HG02763 (cell line): ENCODE measurements around the gene GNAT3.

Source experiments
- ATAC-seq: cut with Tn5 transposase; IDR thresholded peaks from one replicate; pipeline ENCODE4 v1.9.1; 2021; ENCODE audit warnings: mild to moderate bottlenecking, moderate library complexity; ENCODE audit not compliant: unreplicated experiment

GNAT3 gene

GRCh38 chr7:80467069-80467468 lies 44.8 kb downstream of the GNAT3 start:
- no peak for ATAC-seq

GRCh38 chr7:80466636-80467035 lies 45.2 kb downstream of the GNAT3 start:
- ATAC-seq, result no peak

- no peak for ATAC-seq
Measured at GRCh38 chr7:80464211-80464610, 47.7 kb downstream of the GNAT3 start.

- ATAC-seq, result no peak
Measured at GRCh38 chr7:80463272-80463920, 48.5 kb downstream of the GNAT3 start.

GRCh38 chr7:80460857-80461256 lies 51.0 kb downstream of the GNAT3 start:
- no peak for ATAC-seq

GRCh38 chr7:80459776-80460510 lies 51.9 kb downstream of the GNAT3 start:
- ATAC-seq, result no peak

GRCh38 chr7:80458822-80459725 lies 52.8 kb downstream of the GNAT3 start:
- ATAC-seq, result no peak

- ATAC-seq, result no peak
Measured at GRCh38 chr7:80453699-80454340, 58.0 kb downstream of the GNAT3 start.

- no peak for ATAC-seq
Measured at GRCh38 chr7:80450621-80451308, 61.1 kb downstream of the GNAT3 start.

GRCh38 chr7:80449836-80450235 lies 62.0 kb downstream of the GNAT3 start:
- no peak for ATAC-seq

GRCh38 chr7:80445351-80445750 lies 66.5 kb downstream of the GNAT3 start:
- ATAC-seq, result no peak

- ATAC-seq, result no peak
Measured at GRCh38 chr7:80444811-80445210, 67.1 kb downstream of the GNAT3 start.

- no peak for ATAC-seq
Measured at GRCh38 chr7:80443325-80443724, 68.5 kb downstream of the GNAT3 start.

GRCh38 chr7:80440883-80441282 lies 71.0 kb downstream of the GNAT3 start:
- ATAC-seq, result no peak

GRCh38 chr7:80439894-80440821 lies 71.7 kb downstream of the GNAT3 start:
- ATAC-seq, result no peak

GRCh38 chr7:80435521-80435920 lies 76.3 kb downstream of the GNAT3 start:
- ATAC-seq, result no peak

GRCh38 chr7:80434047-80434446 lies 77.8 kb downstream of the GNAT3 start:
- no peak for ATAC-seq

GRCh38 chr7:80432166-80432565 lies 79.7 kb downstream of the GNAT3 start:
- no peak for ATAC-seq

GRCh38 chr7:80429181-80429580 lies 82.7 kb downstream of the GNAT3 start:
- ATAC-seq, result no peak
